WTC11 (cell line): ENCODE measurements around the gene SS18. TPM values are rescaled to one million over a fixed set of nuclear protein-coding genes. Genes with fewer than 3 reads are reported as not detected.
A peak's percentile ranks its signal among the peaks of the same experiment; 100 is the strongest.

Experiments
- ATAC-seq: fragments of 200-7000 bp; cut with Tn5 transposase; 2 replicates; pipeline ENCODE4 v1.10.0; 2021; ENCODE audit warnings: mild to moderate bottlenecking, moderate library complexity
- CTCF ChIA-PET: fragments of 300-600 bp; sonication (Branson Sonifier 250); formaldehyde crosslinking; loops from one replicate; lab custom pipeline; 2021; ENCODE audit warnings: antibody characterized with exemption; lab: Charles Lee
- POLR2A ChIA-PET: fragments of 350-600 bp; sonication (Branson Sonifier 250); formaldehyde crosslinking; loops from one replicate; lab custom pipeline; 2021; ENCODE audit warnings: antibody characterized with exemption; lab: Charles Lee
- DNase-seq: peaks from one replicate; pipeline ENCODE4 v3.0.0; 2021; ENCODE audit warnings: low spot score
- H3K27ac Mint-ChIP-seq: 2 replicates; pipeline ENCODE4 v1.8.0; 2021; ENCODE audit warnings: mixed read lengths
- H3K27me3 Mint-ChIP-seq: 2 replicates; pipeline ENCODE4 v1.8.0; 2021; ENCODE audit warnings: low read depth, mild to moderate bottlenecking, moderate library complexity, mixed read lengths
- H3K36me3 Mint-ChIP-seq: 2 replicates; pipeline ENCODE4 v1.8.0; 2021; ENCODE audit warnings: mixed read lengths
- H3K4me1 Mint-ChIP-seq: 2 replicates; pipeline ENCODE4 v1.8.0; 2022; ENCODE audit warnings: mixed read lengths
- H3K4me3 Mint-ChIP-seq: 2 replicates; pipeline ENCODE4 v1.8.0; 2021; ENCODE audit warnings: mild to moderate bottlenecking, moderate library complexity, mixed read lengths
- H3K9me3 Mint-ChIP-seq: 2 replicates; pipeline ENCODE4 v1.8.0; 2021; ENCODE audit warnings: mixed read lengths
- AFF4 ChIP-seq: sonication (generic); formaldehyde crosslinking; IDR thresholded peaks from 2 replicates; pipeline ENCODE4 v1.8.1; 2023; ENCODE audit warnings: mild to moderate bottlenecking, missing genetic modification reagents, borderline replicate concordance
- CBFB ChIP-seq: sonication (generic); formaldehyde crosslinking; IDR thresholded peaks from 2 replicates; pipeline ENCODE4 v1.8.1; 2022; ENCODE audit warnings: mild to moderate bottlenecking, low read depth, missing genetic modification reagents
- CREM ChIP-seq: sonication (generic); formaldehyde crosslinking; IDR thresholded peaks from 2 replicates; pipeline ENCODE4 v1.8.1; 2022; ENCODE audit warnings: mild to moderate bottlenecking, missing genetic modification reagents, moderate library complexity
- ELF4 ChIP-seq: sonication (generic); formaldehyde crosslinking; IDR thresholded peaks from 2 replicates; pipeline ENCODE4 v1.8.1; 2022; ENCODE audit warnings: low read depth, mild to moderate bottlenecking, moderate library complexity, missing genetic modification reagents
- EMX1 ChIP-seq: fragments of 250-450 bp; sonication (Bioruptor Pico); IDR thresholded peaks from 2 replicates; pipeline ENCODE4 v1.8.0; 2021; ENCODE audit warnings: mild to moderate bottlenecking
- ETV6 ChIP-seq: sonication (generic); formaldehyde crosslinking; IDR thresholded peaks from 2 replicates; pipeline ENCODE4 v1.8.1; 2022; ENCODE audit warnings: mild to moderate bottlenecking, missing genetic modification reagents
- FOXP1 ChIP-seq: sonication (generic); formaldehyde crosslinking; IDR thresholded peaks from 2 replicates; pipeline ENCODE4 v1.8.0; 2022; ENCODE audit warnings: missing genetic modification reagents, mild to moderate bottlenecking, moderate library complexity, borderline replicate concordance
- GABPB1 ChIP-seq: sonication (generic); formaldehyde crosslinking; IDR thresholded peaks from 2 replicates; pipeline ENCODE4 v1.8.1; 2023; ENCODE audit warnings: mild to moderate bottlenecking, missing genetic modification reagents
- HMGXB4 ChIP-seq: sonication (generic); formaldehyde crosslinking; IDR thresholded peaks from 2 replicates; pipeline ENCODE4 v1.8.1; 2023; ENCODE audit warnings: mild to moderate bottlenecking, moderate library complexity, missing genetic modification reagents
- IRF2 ChIP-seq: sonication (generic); formaldehyde crosslinking; IDR thresholded peaks from 2 replicates; pipeline ENCODE4 v1.8.0; 2022; ENCODE audit warnings: low read depth, missing genetic modification reagents, borderline replicate concordance
- MLX ChIP-seq: sonication (generic); formaldehyde crosslinking; IDR thresholded peaks from 2 replicates; pipeline ENCODE4 v1.8.1; 2023; ENCODE audit warnings: mild to moderate bottlenecking, missing genetic modification reagents, moderate library complexity
- NR1H2 ChIP-seq: sonication (generic); formaldehyde crosslinking; IDR thresholded peaks from 2 replicates; pipeline ENCODE4 v1.9.0; 2021; ENCODE audit warnings: mild to moderate bottlenecking, moderate library complexity, missing genetic modification reagents
- ZNF232 ChIP-seq: sonication (generic); formaldehyde crosslinking; IDR thresholded peaks from 2 replicates; pipeline ENCODE4 v1.8.0; 2022; ENCODE audit warnings: mild to moderate bottlenecking, missing genetic modification reagents
- ZNF423 ChIP-seq: fragments of 250-450 bp; sonication (Bioruptor Pico); IDR thresholded peaks from 2 replicates; pipeline ENCODE4 v2.1.2; 2022; ENCODE audit warnings: mild to moderate bottlenecking, moderate library complexity
- ZNF425 ChIP-seq: fragments of 250-450 bp; sonication (Bioruptor Pico); conservative IDR thresholded peaks from 2 replicates; pipeline ENCODE4 v1.9.0; 2021; ENCODE audit warnings: mild to moderate bottlenecking
- total RNA-seq: library from RNA; stranded (reverse); gene quantifications from 3 replicates; pipeline ENCODE4 v1.2.3, GENCODE V29; 2021
- TF ChIP-seq, protein P1 (sequence below): sonication (generic); formaldehyde crosslinking; IDR thresholded peaks from 2 replicates; pipeline ENCODE4 v1.8.0; 2022; ENCODE audit warnings: mild to moderate bottlenecking, missing genetic modification reagents
- TF ChIP-seq, protein P2 (sequence below): sonication (generic); formaldehyde crosslinking; IDR thresholded peaks from 2 replicates; pipeline ENCODE4 v1.8.1; 2022; ENCODE audit warnings: low read depth, missing genetic modification reagents, borderline replicate concordance
- TF ChIP-seq, protein P3 (sequence below): fragments of 250-450 bp; sonication (Bioruptor Pico); IDR thresholded peaks from 2 replicates; pipeline ENCODE4 v1.9.0; 2021; ENCODE audit warnings: moderate library complexity, mild to moderate bottlenecking, inconsistent platforms, borderline replicate concordance
- TF ChIP-seq, protein P4 (sequence below): sonication (generic); formaldehyde crosslinking; IDR thresholded peaks from 2 replicates; pipeline ENCODE4 v1.8.1; 2023; ENCODE audit warnings: mild to moderate bottlenecking, missing genetic modification reagents, moderate library complexity
- TF ChIP-seq, protein P5 (sequence below): sonication (generic); formaldehyde crosslinking; IDR thresholded peaks from 2 replicates; pipeline ENCODE4 v1.8.1; 2022; ENCODE audit warnings: missing genetic modification reagents, borderline replicate concordance

SS18 gene
- total RNA-seq, 1 experiment from 2014 or later = 73.0 TPM

GRCh38 chr18:26088487-26088886 lies 1.9 kb downstream of the SS18 start:
- DNase-seq = no peak
- H3K4me3 Mint-ChIP-seq = peak overlapping the region; percentile 98
- no peak overlapping the region for H3K27ac Mint-ChIP-seq
- no peaks in the 10 kb centered on the region for H3K27me3 Mint-ChIP-seq
- no peaks in the 10 kb centered on the region for H3K9me3 Mint-ChIP-seq
- no peak for ATAC-seq
- ChIA-PET CTCF (no interaction called here), POLR2A (no interaction called here)
- peaks cover 22% of the 10 kb centered on the region for H3K36me3 Mint-ChIP-seq
- peaks cover 25% of the 10 kb centered on the region for H3K4me1 Mint-ChIP-seq
- TF ChIP-seq ZNF423 (CRISPR knock-in tag) = no peak
- TF ChIP-seq, protein P1, sequence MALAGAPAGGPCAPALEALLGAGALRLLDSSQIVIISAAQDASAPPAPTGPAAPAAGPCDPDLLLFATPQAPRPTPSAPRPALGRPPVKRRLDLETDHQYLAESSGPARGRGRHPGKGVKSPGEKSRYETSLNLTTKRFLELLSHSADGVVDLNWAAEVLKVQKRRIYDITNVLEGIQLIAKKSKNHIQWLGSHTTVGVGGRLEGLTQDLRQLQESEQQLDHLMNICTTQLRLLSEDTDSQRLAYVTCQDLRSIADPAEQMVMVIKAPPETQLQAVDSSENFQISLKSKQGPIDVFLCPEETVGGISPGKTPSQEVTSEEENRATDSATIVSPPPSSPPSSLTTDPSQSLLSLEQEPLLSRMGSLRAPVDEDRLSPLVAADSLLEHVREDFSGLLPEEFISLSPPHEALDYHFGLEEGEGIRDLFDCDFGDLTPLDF (CRISPR knock-in tag) = no peak
- no peak for TF ChIP-seq MLX
- TF ChIP-seq HMGXB4 = no peak
- no peak for TF ChIP-seq CREM (CRISPR knock-in tag)
- TF ChIP-seq GABPB1 = no peak
- no peak for TF ChIP-seq CBFB (CRISPR knock-in tag)
- no peak for TF ChIP-seq AFF4 (CRISPR knock-in tag)
- TF ChIP-seq, protein P2, sequence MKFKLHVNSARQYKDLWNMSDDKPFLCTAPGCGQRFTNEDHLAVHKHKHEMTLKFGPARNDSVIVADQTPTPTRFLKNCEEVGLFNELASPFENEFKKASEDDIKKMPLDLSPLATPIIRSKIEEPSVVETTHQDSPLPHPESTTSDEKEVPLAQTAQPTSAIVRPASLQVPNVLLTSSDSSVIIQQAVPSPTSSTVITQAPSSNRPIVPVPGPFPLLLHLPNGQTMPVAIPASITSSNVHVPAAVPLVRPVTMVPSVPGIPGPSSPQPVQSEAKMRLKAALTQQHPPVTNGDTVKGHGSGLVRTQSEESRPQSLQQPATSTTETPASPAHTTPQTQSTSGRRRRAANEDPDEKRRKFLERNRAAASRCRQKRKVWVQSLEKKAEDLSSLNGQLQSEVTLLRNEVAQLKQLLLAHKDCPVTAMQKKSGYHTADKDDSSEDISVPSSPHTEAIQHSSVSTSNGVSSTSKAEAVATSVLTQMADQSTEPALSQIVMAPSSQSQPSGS = no peak
- no peak for TF ChIP-seq IRF2 (CRISPR knock-in tag)
- TF ChIP-seq, protein P3, sequence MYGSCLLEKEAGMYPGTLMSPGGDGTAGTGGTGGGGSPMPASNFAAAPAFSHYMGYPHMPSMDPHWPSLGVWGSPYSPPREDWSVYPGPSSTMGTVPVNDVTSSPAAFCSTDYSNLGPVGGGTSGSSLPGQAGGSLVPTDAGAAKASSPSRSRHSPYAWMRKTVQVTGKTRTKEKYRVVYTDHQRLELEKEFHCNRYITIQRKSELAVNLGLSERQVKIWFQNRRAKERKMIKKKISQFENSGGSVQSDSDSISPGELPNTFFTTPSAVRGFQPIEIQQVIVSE (CRISPR knock-in tag) = no peak
- TF ChIP-seq NR1H2 (CRISPR knock-in tag) = no peak
- TF ChIP-seq ZNF232 (CRISPR knock-in tag) = no peak
- TF ChIP-seq, protein P4, sequence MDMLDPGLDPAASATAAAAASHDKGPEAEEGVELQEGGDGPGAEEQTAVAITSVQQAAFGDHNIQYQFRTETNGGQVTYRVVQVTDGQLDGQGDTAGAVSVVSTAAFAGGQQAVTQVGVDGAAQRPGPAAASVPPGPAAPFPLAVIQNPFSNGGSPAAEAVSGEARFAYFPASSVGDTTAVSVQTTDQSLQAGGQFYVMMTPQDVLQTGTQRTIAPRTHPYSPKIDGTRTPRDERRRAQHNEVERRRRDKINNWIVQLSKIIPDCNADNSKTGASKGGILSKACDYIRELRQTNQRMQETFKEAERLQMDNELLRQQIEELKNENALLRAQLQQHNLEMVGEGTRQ (CRISPR knock-in tag) = no peak

DNA sequence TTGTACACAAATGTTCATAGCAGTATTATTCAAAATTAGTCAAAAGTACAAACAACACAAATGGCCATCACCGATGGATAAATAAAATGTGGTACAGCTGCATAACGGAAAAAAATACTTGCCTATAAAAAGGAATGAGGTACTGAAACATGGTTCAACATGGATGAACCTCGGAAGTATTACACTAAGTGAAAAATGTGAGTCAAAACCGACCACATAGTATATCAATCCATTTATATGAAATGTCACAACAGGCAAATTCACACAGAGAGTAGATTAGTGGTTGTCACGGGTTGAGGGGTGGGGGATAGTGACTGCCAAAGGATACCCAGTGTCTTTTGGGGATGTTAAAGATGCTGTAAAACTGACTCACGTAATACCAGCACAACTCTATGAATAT lies 3.5 kb downstream of the SS18 start:
- CTCF ChIA-PET = no interaction called here
- H3K27ac Mint-ChIP-seq = no peak overlapping the region
- ATAC-seq = no peak
- TF ChIP-seq ZNF425 (CRISPR knock-in tag) (no peak), ELF4 (CRISPR knock-in tag) (no peak), FOXP1 (CRISPR knock-in tag) (no peak), EMX1 (CRISPR knock-in tag) (no peak), ETV6 (CRISPR knock-in tag) (no peak)
- TF ChIP-seq, protein P5, sequence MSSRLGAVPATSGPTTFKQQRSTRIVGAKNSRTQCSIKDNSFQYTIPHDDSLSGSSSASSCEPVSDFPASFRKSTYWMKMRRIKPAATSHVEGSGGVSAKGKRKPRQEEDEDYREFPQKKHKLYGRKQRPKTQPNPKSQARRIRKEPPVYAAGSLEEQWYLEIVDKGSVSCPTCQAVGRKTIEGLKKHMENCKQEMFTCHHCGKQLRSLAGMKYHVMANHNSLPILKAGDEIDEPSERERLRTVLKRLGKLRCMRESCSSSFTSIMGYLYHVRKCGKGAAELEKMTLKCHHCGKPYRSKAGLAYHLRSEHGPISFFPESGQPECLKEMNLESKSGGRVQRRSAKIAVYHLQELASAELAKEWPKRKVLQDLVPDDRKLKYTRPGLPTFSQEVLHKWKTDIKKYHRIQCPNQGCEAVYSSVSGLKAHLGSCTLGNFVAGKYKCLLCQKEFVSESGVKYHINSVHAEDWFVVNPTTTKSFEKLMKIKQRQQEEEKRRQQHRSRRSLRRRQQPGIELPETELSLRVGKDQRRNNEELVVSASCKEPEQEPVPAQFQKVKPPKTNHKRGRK = no peak
- TF ChIP-seq, protein P1 (CRISPR knock-in tag) = no peak

More for the DNA sequence above, 3.5 kb downstream of the SS18 start:
- no peaks in the 10 kb centered on the region for H3K9me3 Mint-ChIP-seq
- H3K36me3 Mint-ChIP-seq = peaks cover 34% of the 10 kb centered on the region
- POLR2A ChIA-PET = no interaction called here
- peaks cover 20% of the 10 kb centered on the region for H3K4me1 Mint-ChIP-seq
- H3K4me3 Mint-ChIP-seq = no peak overlapping the region
- DNase-seq = no peak
- H3K27me3 Mint-ChIP-seq = no peaks in the 10 kb centered on the region
